OCI-LY1 (cell line): ENCODE measurements around the gene ITGB1BP2.
"Not testable (repeated sequence)": the region's sequence is repeated elsewhere in the genome, so short reads cannot be mapped to it uniquely, and the experiment has no call there.

Experiments
- EZH2 ChIP-seq: fragments of 200-600 bp; sonication (generic), shearing (Covaris generic); IDR thresholded peaks from 2 replicates; pipeline ENCODE4 v1.8.0; 2017; ENCODE audit warnings: borderline replicate concordance, mixed run types, mild to moderate bottlenecking, antibody characterized with exemption, low read length, moderate library complexity, mixed read lengths
- TF ChIP-seq, protein P1 (sequence below): fragments of 200-600 bp; sonication (generic), shearing (Covaris generic); IDR thresholded peaks from 2 replicates; pipeline ENCODE4 v1.5.1; 2017; ENCODE audit warnings: mild to moderate bottlenecking, antibody characterized with exemption, low read length, moderate library complexity, mixed read lengths

DNA sequence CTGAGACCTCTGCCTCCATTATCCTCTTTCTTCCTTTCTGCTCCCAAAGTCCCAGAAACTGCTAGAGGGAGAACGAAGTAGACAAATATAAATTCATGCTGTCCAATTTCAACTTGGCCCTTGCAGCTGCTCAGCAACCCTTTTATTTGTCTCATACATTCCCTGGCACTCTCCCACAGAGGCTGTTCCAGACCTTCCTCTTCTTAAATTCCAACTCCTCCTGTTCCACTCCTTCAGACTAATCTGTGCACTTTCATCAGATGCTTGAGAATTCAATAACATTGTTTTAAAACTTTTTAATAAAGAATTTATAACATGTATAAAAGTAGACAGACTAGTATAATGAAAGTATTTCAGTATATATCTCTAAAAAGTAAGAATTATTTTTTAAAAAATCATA is 15.4 kb downstream of the ITGB1BP2 start:
- TF ChIP-seq, protein P1, sequence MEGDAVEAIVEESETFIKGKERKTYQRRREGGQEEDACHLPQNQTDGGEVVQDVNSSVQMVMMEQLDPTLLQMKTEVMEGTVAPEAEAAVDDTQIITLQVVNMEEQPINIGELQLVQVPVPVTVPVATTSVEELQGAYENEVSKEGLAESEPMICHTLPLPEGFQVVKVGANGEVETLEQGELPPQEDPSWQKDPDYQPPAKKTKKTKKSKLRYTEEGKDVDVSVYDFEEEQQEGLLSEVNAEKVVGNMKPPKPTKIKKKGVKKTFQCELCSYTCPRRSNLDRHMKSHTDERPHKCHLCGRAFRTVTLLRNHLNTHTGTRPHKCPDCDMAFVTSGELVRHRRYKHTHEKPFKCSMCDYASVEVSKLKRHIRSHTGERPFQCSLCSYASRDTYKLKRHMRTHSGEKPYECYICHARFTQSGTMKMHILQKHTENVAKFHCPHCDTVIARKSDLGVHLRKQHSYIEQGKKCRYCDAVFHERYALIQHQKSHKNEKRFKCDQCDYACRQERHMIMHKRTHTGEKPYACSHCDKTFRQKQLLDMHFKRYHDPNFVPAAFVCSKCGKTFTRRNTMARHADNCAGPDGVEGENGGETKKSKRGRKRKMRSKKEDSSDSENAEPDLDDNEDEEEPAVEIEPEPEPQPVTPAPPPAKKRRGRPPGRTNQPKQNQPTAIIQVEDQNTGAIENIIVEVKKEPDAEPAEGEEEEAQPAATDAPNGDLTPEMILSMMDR, result not testable (repeated sequence)
- not testable (repeated sequence) for TF ChIP-seq EZH2
